Testis (tissue), 2 donors: Measurements from ENCODE around the gene ANKRD52.

Source experiments
- CTCF ChIP-seq, 3 experiments: fragments of 450-650 bp in 2 of 3; fragments of 200-600 bp in 1 of 3; sonication (generic) in 1 of 3; IDR thresholded peaks; one replicate each; pipeline ENCODE4 v1.5.1; 2016 to 2019; ENCODE audit warnings: antibody characterized with exemption in 3 of 3, mild to moderate bottlenecking in 2 of 3, moderate library complexity in 1 of 3
- POLR2A ChIP-seq: fragments of 450-650 bp; IDR thresholded peaks from one replicate; pipeline ENCODE4 v1.6.1; 2017; ENCODE audit warnings: antibody characterized with exemption, mild to moderate bottlenecking, moderate library complexity

DNA sequence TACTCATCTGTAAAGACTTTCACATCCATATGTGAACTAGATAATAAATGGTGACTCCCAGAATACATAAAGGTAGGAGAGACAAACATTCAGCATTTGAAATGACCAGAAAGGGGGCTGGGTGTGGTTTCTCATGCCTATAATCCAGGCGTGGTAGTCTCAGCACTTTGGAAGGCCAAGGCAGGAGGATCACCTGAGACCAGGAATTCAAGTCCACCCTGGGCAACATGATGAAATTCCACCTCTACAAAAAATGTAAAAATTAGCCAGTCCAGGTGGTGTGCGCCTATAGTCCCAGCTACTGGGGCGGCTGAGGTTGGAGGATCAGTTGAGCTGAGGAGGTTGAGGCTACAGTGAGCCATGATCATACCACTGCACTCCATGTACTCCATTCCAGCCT, 46.1 kb upstream of the ANKRD52 start:
- TF ChIP-seq CTCF (IDR thresholded peaks at IDR 0.05), result no peak
- TF ChIP-seq POLR2A, result no peak
